NCI-H226 (cell line): ENCODE data around the gene COL15A1.

Experiments used
- DNase-seq: peaks from one replicate; pipeline ENCODE4 v3.0.0-alpha.2; 2015

COL15A1 gene

GRCh38 chr9:99118782-99119466, 175.2 kb downstream of the COL15A1 start:
- no peak for DNase-seq

- no peak for DNase-seq
Observed at GRCh38 chr9:99119976-99120655, 176.4 kb downstream of the COL15A1 start.
